Measurements from ENCODE around the gene RASD2. TPM values are rescaled to one million over a fixed set of nuclear protein-coding genes. Genes with fewer than 3 reads are reported as not detected.
A peak's percentile ranks its signal among the peaks of the same experiment; 100 is the strongest.

The RASD2 gene
- total RNA-seq, 1 experiment from 2014 or later, result 3.1 TPM

DNA sequence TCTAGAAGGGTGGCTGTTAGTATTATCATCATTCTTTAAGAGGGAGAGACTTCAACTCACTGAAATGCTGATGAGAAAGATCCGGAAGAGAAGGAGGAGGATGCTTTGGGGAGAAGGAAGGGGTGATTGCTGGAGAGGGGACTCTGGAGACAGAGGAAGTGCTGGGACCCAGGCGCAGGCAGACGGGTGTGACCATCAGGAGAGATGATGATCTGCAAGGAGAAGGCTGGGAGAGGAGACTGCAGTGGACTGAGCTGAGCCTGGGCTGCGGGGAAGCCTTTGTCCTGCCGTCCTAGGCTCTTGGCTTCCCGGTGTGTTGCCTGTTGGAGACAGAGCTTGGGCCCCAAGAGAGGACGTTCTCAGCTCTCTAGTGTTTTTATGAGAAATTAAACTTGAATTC, 22.6 kb downstream of the RASD2 start:
- Mint-ChIP-seq H3K27ac (no peak overlapping the region; the same call in 1 of the 2 replicates), H3K36me3 (no peaks in the 10 kb centered on the region), H3K4me3 (no peak overlapping the region), H3K4me1 (peaks cover 20% of the 10 kb centered on the region), H3K27me3 (ENCODE audit: low read depth) (no peaks in the 10 kb centered on the region), H3K9me3 (no peaks in the 10 kb centered on the region)
- no peak for DNase-seq (ENCODE audit: low spot score)
- ChIA-PET CTCF (interaction anchor here (1.3 to 2.1 kb wide), 2 partner anchors 15 to 20 kb away, joined by 8 to 9 read pairs; no protein-coding TSS in a partner anchor), POLR2A (no interaction called here)
- ATAC-seq, result peak; percentile 59
- TF ChIP-seq ETV6 (CRISPR knock-in tag; IDR thresholded peaks at IDR 0.05) (no peak), GTF2I (CRISPR knock-in tag; conservative IDR thresholded peaks at IDR 0.05) (no peak), JUN (CRISPR knock-in tag; IDR thresholded peaks at IDR 0.05) (no peak), SP1 (CRISPR knock-in tag; conservative IDR thresholded peaks at IDR 0.05) (no peak), ATF1 (CRISPR knock-in tag; IDR thresholded peaks at IDR 0.05) (no peak), ESRRA (CRISPR knock-in tag; IDR thresholded peaks at IDR 0.05; ENCODE audit: borderline replicate concordance) (no peak), ZNF416 (CRISPR knock-in tag; IDR thresholded peaks at IDR 0.05) (no peak), TCF7 (CRISPR knock-in tag; IDR thresholded peaks at IDR 0.05; ENCODE audit: low read depth) (no peak), ZBTB21 (CRISPR knock-in tag; IDR thresholded peaks at IDR 0.05; ENCODE audit: borderline replicate concordance) (no peak), HMGXB4 (CRISPR knock-in tag; IDR thresholded peaks at IDR 0.05) (no peak)
- TF ChIP-seq, protein P1, sequence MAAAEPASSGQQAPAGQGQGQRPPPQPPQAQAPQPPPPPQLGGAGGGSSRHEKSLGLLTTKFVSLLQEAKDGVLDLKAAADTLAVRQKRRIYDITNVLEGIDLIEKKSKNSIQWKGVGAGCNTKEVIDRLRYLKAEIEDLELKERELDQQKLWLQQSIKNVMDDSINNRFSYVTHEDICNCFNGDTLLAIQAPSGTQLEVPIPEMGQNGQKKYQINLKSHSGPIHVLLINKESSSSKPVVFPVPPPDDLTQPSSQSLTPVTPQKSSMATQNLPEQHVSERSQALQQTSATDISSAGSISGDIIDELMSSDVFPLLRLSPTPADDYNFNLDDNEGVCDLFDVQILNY (CRISPR knock-in tag; IDR thresholded peaks at IDR 0.05), result no peak
- TF ChIP-seq, protein P2, sequence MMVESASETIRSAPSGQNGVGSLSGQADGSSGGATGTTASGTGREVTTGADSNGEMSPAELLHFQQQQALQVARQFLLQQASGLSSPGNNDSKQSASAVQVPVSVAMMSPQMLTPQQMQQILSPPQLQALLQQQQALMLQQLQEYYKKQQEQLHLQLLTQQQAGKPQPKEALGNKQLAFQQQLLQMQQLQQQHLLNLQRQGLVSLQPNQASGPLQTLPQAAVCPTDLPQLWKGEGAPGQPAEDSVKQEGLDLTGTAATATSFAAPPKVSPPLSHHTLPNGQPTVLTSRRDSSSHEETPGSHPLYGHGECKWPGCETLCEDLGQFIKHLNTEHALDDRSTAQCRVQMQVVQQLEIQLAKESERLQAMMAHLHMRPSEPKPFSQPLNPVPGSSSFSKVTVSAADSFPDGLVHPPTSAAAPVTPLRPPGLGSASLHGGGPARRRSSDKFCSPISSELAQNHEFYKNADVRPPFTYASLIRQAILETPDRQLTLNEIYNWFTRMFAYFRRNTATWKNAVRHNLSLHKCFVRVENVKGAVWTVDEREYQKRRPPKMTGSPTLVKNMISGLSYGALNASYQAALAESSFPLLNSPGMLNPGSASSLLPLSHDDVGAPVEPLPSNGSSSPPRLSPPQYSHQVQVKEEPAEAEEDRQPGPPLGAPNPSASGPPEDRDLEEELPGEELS (CRISPR knock-in tag; IDR thresholded peaks at IDR 0.05), result no peak

DNA sequence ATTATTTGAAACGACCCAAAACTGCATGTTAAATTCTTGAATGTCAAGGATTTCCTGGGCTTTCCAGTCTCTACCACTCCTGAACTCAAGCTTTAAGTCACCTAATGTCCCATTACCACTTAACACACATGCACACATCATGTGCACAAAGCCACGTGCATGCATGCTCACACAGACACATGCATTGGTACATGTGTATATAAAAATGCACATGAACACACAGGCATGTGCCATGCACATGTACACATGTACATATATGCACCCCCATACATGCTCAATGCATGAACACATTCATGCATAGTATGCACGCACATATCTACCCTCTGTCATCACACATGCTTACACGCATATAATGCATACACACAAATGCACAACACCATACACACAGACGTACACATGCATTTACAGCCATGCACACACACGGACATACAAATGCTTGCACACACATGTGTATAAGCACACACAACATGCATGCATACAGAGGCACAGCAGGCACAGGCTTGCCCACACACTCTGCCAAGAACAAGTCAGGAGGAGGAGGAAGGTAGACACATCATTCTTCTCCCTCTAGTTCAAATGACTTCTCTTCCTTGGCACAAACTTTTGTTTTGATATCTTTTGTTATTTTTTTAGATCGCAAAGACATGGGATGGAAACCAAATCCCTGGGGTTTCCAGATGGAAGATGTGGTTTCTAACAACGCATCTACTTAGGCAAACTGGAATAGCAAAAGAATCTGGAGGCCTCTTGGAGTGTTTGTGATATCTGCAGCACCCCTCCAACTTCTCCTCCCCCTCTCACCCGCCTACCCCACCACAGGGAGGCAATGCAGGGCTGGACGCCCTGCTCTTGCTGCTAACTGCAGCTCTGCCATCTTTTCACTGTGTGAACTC, 24.6 kb downstream of the RASD2 start:
- Mint-ChIP-seq H3K27me3 (ENCODE audit: low read depth) (no peaks in the 10 kb centered on the region), H3K4me3 (no peak overlapping the region), H3K4me1 (peaks cover 20% of the 10 kb centered on the region), H3K27ac (peak overlapping the region; percentile 32; the same call in 1 of the 2 replicates), H3K36me3 (no peaks in the 10 kb centered on the region), H3K9me3 (no peaks in the 10 kb centered on the region)
- ATAC-seq (no peak), DNase-seq (ENCODE audit: low spot score) (no peak)
- CTCF ChIA-PET, result interaction anchor here (0.8 to 2.1 kb wide), 4 partner anchors 16 to 134 kb away, joined by 3 to 9 read pairs (median 4); no protein-coding TSS in a partner anchor
- no peak for TF ChIP-seq SOX15 (CRISPR knock-in tag; IDR thresholded peaks at IDR 0.05)
- no peak for TF ChIP-seq RELA (CRISPR knock-in tag; IDR thresholded peaks at IDR 0.05; ENCODE audit: borderline replicate concordance)
- no peak for TF ChIP-seq E2F1 (CRISPR knock-in tag; IDR thresholded peaks at IDR 0.05)
- TF ChIP-seq, protein P3, sequence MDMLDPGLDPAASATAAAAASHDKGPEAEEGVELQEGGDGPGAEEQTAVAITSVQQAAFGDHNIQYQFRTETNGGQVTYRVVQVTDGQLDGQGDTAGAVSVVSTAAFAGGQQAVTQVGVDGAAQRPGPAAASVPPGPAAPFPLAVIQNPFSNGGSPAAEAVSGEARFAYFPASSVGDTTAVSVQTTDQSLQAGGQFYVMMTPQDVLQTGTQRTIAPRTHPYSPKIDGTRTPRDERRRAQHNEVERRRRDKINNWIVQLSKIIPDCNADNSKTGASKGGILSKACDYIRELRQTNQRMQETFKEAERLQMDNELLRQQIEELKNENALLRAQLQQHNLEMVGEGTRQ (CRISPR knock-in tag; IDR thresholded peaks at IDR 0.05), result no peak
- no peak for TF ChIP-seq SP1 (CRISPR knock-in tag; conservative IDR thresholded peaks at IDR 0.05)
- TF ChIP-seq, protein P4, sequence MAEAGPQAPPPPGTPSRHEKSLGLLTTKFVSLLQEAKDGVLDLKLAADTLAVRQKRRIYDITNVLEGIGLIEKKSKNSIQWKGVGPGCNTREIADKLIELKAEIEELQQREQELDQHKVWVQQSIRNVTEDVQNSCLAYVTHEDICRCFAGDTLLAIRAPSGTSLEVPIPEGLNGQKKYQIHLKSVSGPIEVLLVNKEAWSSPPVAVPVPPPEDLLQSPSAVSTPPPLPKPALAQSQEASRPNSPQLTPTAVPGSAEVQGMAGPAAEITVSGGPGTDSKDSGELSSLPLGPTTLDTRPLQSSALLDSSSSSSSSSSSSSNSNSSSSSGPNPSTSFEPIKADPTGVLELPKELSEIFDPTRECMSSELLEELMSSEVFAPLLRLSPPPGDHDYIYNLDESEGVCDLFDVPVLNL (CRISPR knock-in tag; IDR thresholded peaks at IDR 0.05; ENCODE audit: borderline replicate concordance, low read depth), result no peak
- no peak for TF ChIP-seq STAT6 (CRISPR knock-in tag; conservative IDR thresholded peaks at IDR 0.05; ENCODE audit: low read depth)
- POLR2A ChIA-PET, result interaction anchor here (0.5 kb wide), 1 partner anchor 134 kb away, joined by 3 read pairs; no protein-coding TSS in a partner anchor
